PFSK-1 (cell line): ENCODE measurements around the gene TCP11.

ENCODE experiments used
- FOXP2 ChIP-seq: optimal IDR thresholded peaks from 2 replicates; pipeline ENCODE3; 2011; ENCODE audit warnings: borderline replicate concordance, control low read depth, inconsistent platforms; ENCODE audit not compliant: insufficient read depth; ENCODE audit errors: extremely low read length, extremely low read depth
- POLR2AphosphoS5 ChIP-seq: IDR thresholded peaks from 2 replicates; pipeline ENCODE4 v1.6.1; 2012; ENCODE audit warnings: low read depth, mild to moderate bottlenecking, control low read depth, low read length, moderate library complexity
- REST ChIP-seq, 2 experiments: IDR thresholded peaks; 2 replicates each; pipeline versions ENCODE4 v1.6.1 to v1.8.0; 2011 to 2012; ENCODE audit warnings: low read depth in 2 of 2, low read length in 2 of 2, control low read depth in 1 of 2, inconsistent platforms in 1 of 2, mild to moderate bottlenecking in 1 of 2, moderate library complexity in 1 of 2; ENCODE audit not compliant: insufficient read depth in 1 of 2
- SIN3A ChIP-seq: IDR thresholded peaks from 2 replicates; pipeline ENCODE4 v1.6.1; 2012; ENCODE audit warnings: mild to moderate bottlenecking, low read length, moderate library complexity, borderline replicate concordance; ENCODE audit not compliant: insufficient read depth
- TAF1 ChIP-seq: IDR thresholded peaks from 2 replicates; pipeline ENCODE4 v1.6.1; 2012; ENCODE audit warnings: low read length, control low read depth, borderline replicate concordance; ENCODE audit not compliant: insufficient read depth

The TCP11 gene

DNA sequence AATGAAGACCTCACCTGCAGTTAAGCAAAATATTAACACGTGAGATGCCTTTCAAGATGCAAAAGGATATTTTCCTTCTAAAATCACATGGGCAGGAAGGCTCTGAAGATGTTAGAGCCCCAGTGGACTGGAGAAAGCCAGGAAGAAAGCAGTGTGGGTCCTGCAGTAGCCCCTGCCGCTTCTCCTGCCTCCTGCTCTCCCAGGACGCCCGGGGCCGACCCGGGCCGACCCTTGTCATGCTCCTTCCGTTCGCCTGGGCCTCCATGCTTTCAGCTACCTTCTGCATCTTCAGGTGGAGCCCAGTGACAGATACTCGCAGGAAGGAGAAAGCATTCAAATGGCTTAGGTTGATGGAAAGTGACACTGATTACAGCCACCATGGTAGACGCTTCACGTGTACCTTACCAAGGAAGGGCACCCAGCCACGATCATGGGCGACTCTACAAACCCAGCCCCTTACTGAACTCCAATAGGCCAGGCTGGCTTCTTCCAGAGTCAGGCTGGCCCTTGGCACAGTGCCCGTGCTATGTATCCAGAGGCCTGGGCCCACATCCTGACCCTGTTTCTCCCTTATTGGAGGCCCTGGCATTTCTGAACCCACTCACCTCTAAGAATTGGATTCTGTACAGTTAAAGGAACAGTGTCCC is 69.0 kb downstream of the TCP11 start:
- TF ChIP-seq SIN3A (no peak), TAF1 (no peak), REST (IDR thresholded peaks at IDR 0.05; ENCODE audit: insufficient read depth in 1 of 2, low read depth in 2 of 2, low read length in 2 of 2) (no peak), FOXP2 (no peak), POLR2AphosphoS5 (no peak)

DNA sequence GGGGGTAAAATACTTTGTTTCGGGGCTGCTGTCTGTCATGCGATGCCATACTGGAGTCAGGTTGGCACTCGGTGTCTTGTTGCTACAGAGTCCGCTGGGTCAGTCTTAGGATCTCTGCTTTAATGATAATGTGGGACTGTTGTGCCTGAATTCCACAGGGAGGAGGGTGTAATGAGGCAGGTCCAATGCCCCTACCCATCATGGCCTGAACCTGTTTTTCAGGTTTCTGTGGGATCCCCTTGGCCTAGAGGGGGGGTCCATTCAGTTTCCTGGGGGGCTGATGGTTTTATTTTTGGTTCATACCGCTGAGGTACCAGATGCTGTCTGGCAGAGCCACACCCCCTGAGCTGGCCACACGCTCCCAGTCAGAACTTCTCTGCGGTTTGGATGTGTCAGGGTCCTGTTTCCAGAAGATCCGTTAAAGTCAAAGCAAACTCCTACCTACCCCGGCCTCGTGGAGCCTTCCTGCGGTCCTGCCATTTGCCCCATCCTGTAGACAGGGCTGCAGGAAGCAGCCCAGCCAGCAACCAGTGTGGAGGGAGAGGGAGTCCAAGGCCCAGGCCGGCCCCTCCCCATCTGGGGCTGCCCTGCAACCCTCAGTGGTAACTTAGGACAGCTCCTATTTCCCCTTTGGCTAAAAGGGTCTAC is 69.7 kb downstream of the TCP11 start:
- TF ChIP-seq REST (IDR thresholded peaks at IDR 0.05; ENCODE audit: insufficient read depth in 1 of 2, low read depth in 2 of 2, low read length in 2 of 2), result no peak
- TF ChIP-seq SIN3A, result no peak
- TF ChIP-seq FOXP2, result no peak

DNA sequence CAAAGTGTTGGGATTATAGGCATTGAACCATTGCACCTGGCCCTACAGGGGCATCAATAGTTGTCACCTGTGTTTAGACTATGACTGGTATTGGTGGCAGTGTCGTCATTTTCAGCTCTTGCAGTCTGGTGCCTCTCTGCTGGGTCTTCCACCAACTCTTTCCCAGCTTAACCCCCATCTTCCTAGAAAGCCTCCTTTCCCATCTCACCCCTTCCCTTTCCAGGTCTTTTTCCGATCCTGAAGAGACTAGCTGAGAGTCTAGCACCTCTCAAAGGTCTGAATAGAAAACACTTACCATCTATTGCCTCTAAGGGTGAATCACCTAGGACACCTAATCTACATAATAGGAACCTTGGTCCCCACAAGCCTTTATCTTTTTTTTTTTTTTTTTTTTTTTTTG is 71.0 kb downstream of the TCP11 start:
- TF ChIP-seq FOXP2 (no peak), TAF1 (no peak), SIN3A (no peak), REST (IDR thresholded peaks at IDR 0.05; ENCODE audit: insufficient read depth in 1 of 2, low read depth in 2 of 2, low read length in 2 of 2) (no peak), POLR2AphosphoS5 (no peak)

- no peak for TF ChIP-seq TAF1
Measured at GRCh38 chr6:35069262-35069661, 71.9 kb downstream of the TCP11 start.

- no peak for TF ChIP-seq REST (IDR thresholded peaks at IDR 0.05; ENCODE audit: insufficient read depth in 1 of 2, low read depth in 2 of 2, low read length in 2 of 2)
- no peak for TF ChIP-seq SIN3A
- no peak for TF ChIP-seq TAF1
- TF ChIP-seq FOXP2, result no peak
- TF ChIP-seq POLR2AphosphoS5, result no peak
Measured at GRCh38 chr6:35068644-35069043, 72.5 kb downstream of the TCP11 start.
